Measurements from ENCODE around the gene RFX5. TPM values are rescaled to one million over a fixed set of nuclear protein-coding genes. Genes with fewer than 3 reads are reported as not detected.

RFX5 gene
- total and polyA plus RNA-seq, 2 of the 13 experiments (the other 11 are each of a cell fraction or from before 2014, with no cell fraction given): 17.9 to 36.2 TPM

GRCh38 chr1:151346769-151347522, at the start of gene RFX5 (continued):
- no peak for TF ChIP-seq ZNF251 (CRISPR knock-in tag; IDR thresholded peaks at IDR 0.05)
- peak; percentile 33; the same call in 1 of the 2 replicates for TF ChIP-seq ZFY (CRISPR knock-in tag; IDR thresholded peaks at IDR 0.05)
- TF ChIP-seq NCOR1 (IDR thresholded peaks at IDR 0.05; ENCODE audit: borderline replicate concordance, low read length): peak; percentile 59; the same call in 1 of the 2 replicates
- no peak for TF ChIP-seq MATR3 (CRISPR knock-in tag; IDR thresholded peaks at IDR 0.05)
- no peak for TF ChIP-seq ZNF75D (CRISPR knock-in tag; IDR thresholded peaks at IDR 0.05; ENCODE audit: borderline replicate concordance)
- TF ChIP-seq PATZ1 (CRISPR knock-in tag; IDR thresholded peaks at IDR 0.05): peak; percentile 68
- peak; percentile 51 for TF ChIP-seq PHF8 (CRISPR knock-in tag; IDR thresholded peaks at IDR 0.05)
- peak; percentile 100 for TF ChIP-seq RFXAP (CRISPR knock-in tag; IDR thresholded peaks at IDR 0.05; ENCODE audit: borderline replicate concordance)
- peak; percentile 28; the same call in 1 of the 2 replicates for TF ChIP-seq ZMYM4 (CRISPR knock-in tag; IDR thresholded peaks at IDR 0.05)
- no peak for TF ChIP-seq ZNF329 (CRISPR knock-in tag; IDR thresholded peaks at IDR 0.05; ENCODE audit: low read depth)
- TF ChIP-seq CHCHD3 (CRISPR knock-in tag; IDR thresholded peaks at IDR 0.05): no peak
- TF ChIP-seq ZNF550 (CRISPR knock-in tag; IDR thresholded peaks at IDR 0.05; ENCODE audit: borderline replicate concordance): no peak
- TF ChIP-seq ATF7-NPFF (CRISPR knock-in tag; IDR thresholded peaks at IDR 0.05; ENCODE audit: low read depth): no peak
- TF ChIP-seq NKX3-1 (CRISPR knock-in tag; IDR thresholded peaks at IDR 0.05): no peak
- no peak for TF ChIP-seq ZNF709 (CRISPR knock-in tag; IDR thresholded peaks at IDR 0.05)
- TF ChIP-seq POLR2AphosphoS5 (IDR thresholded peaks at IDR 0.05; ENCODE audit: low read depth, low read length): peak; percentile 64
- no peak for TF ChIP-seq HOXA7 (CRISPR knock-in tag; IDR thresholded peaks at IDR 0.05)
- no peak for TF ChIP-seq ZMYM2 (CRISPR knock-in tag; IDR thresholded peaks at IDR 0.05)
- peak; percentile 99 for TF ChIP-seq RFX5 (IDR thresholded peaks at IDR 0.05; ENCODE audit: low read depth, low read length)
- no peak for TF ChIP-seq ESRRA (CRISPR knock-in tag; IDR thresholded peaks at IDR 0.05; ENCODE audit: low read depth)
- TF ChIP-seq JDP2 (CRISPR knock-in tag; IDR thresholded peaks at IDR 0.05; ENCODE audit: borderline replicate concordance): no peak
- TF ChIP-seq ZSCAN29 (CRISPR knock-in tag; conservative IDR thresholded peaks at IDR 0.05): no peak; the same call in 1 of the 2 replicates
- TF ChIP-seq BHLHE40 (IDR thresholded peaks at IDR 0.05; ENCODE audit: low read length): peak; percentile 66
- no peak for TF ChIP-seq RARA (CRISPR knock-in tag; IDR thresholded peaks at IDR 0.05)
- TF ChIP-seq MXD4 (CRISPR knock-in tag; IDR thresholded peaks at IDR 0.05): no peak; the same call in 1 of the 2 replicates
- no peak for TF ChIP-seq ZNF44 (CRISPR knock-in tag; IDR thresholded peaks at IDR 0.05)
- TF ChIP-seq ZSCAN31 (CRISPR knock-in tag; IDR thresholded peaks at IDR 0.05; ENCODE audit: low read depth): peak; percentile 73; the same call in 1 of the 2 replicates
- peak; percentile 72 for TF ChIP-seq POLR2G (IDR thresholded peaks at IDR 0.05; ENCODE audit: low read depth, low read length)
- no peak for TF ChIP-seq RXRA (CRISPR knock-in tag; IDR thresholded peaks at IDR 0.05)
- peak; percentile 33; the same call in 1 of the 2 replicates for TF ChIP-seq ZSCAN9 (CRISPR knock-in tag; IDR thresholded peaks at IDR 0.05; ENCODE audit: borderline replicate concordance)
- peak; percentile 75; the same call in 1 of the 2 replicates for TF ChIP-seq TBX3 (IDR thresholded peaks at IDR 0.05; ENCODE audit: borderline replicate concordance)
- TF ChIP-seq ZBTB7A (CRISPR knock-in tag; IDR thresholded peaks at IDR 0.05): no peak
- TF ChIP-seq ZFP1 (CRISPR knock-in tag; IDR thresholded peaks at IDR 0.05): no peak
- TF ChIP-seq MEIS1 (CRISPR knock-in tag; IDR thresholded peaks at IDR 0.05; ENCODE audit: borderline replicate concordance): no peak

Data from HepG2 (cell line).